MM.1S (cell line): ENCODE measurements around the gene AP5Z1.

Experiments used
- CTCF ChIP-seq: fragments of 300-600 bp; sonication (generic); IDR thresholded peaks from 2 replicates; pipeline ENCODE4 v1.5.1; 2016; ENCODE audit warnings: antibody characterized with exemption, low read length, mixed read lengths
- EZH2 ChIP-seq: fragments of 300-600 bp; sonication (generic); optimal IDR thresholded peaks from 2 replicates; pipeline ENCODE3; 2017; ENCODE audit warnings: low read depth, mild to moderate bottlenecking, antibody characterized with exemption, low read length, mixed read lengths
- EZH2phosphoT487 ChIP-seq: fragments of 300-600 bp; sonication (generic); IDR thresholded peaks from 2 replicates; pipeline ENCODE4 v1.6.1; 2018; ENCODE audit warnings: antibody characterized with exemption, low read length

GRCh38 chr7:4742852-4743251 lies 32.6 kb upstream of the AP5Z1 start:
- TF ChIP-seq CTCF (no peak), EZH2 (no peak), EZH2phosphoT487 (no peak)
